IPS-18a (cell line): ENCODE measurements around the gene GIPC2.

ENCODE experiments used
- H3K27ac ChIP-seq: one replicate; pipeline ENCODE4 v1.5.1; 2013; ENCODE audit warnings: low read length
- H3K27me3 ChIP-seq: one replicate; pipeline ENCODE4 v1.6.1; 2013; ENCODE audit warnings: mild to moderate bottlenecking, low read length; ENCODE audit not compliant: control insufficient read depth, insufficient read depth
- H3K36me3 ChIP-seq: one replicate; pipeline ENCODE4 v1.6.1; 2013; ENCODE audit warnings: low read depth, low read length; ENCODE audit not compliant: control insufficient read depth
- H3K4me1 ChIP-seq: one replicate; pipeline ENCODE4 v1.6.1; 2013; ENCODE audit warnings: low read depth, low read length; ENCODE audit not compliant: control insufficient read depth
- H3K4me3 ChIP-seq: one replicate; pipeline ENCODE4 v1.5.1; 2013; ENCODE audit warnings: low read length
- H3K9ac ChIP-seq: one replicate; pipeline ENCODE4 v1.6.1; 2013; ENCODE audit warnings: mild to moderate bottlenecking, low read length, moderate library complexity
- H3K9me3 ChIP-seq: one replicate; pipeline ENCODE4 v1.6.1; 2013; ENCODE audit warnings: low read depth, low read length; ENCODE audit not compliant: control insufficient read depth

GIPC2 gene

DNA sequence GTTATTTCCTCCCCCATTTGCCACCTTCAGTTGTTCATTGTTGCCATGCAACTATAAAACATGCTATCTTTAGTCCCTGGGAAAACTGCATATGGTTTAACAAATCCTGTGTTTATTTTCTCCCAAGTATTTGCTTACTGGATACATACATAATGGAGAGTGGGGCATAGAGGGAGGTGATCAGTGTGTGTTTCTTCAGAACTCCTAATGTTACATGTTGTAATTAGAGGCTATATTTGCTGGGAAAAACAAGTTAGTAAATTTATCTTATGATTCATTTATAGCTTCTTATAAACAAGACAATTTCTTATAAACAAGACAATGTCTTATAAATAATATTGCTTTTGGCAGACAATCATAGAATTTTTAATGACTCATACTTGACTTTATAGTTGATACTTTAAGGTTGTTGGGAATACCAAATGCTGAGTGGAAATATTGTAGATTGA lies 7.3 kb upstream of the GIPC2 start:
- Histone ChIP-seq H3K27ac (no peak overlapping the region), H3K36me3 (no peaks in the 10 kb centered on the region), H3K4me3 (no peak overlapping the region), H3K9ac (no peak overlapping the region), H3K9me3 (no peaks in the 10 kb centered on the region), H3K27me3 (peaks cover 6% of the 10 kb centered on the region), H3K4me1 (no peaks in the 10 kb centered on the region)

- Histone ChIP-seq H3K9ac (no peak overlapping the region), H3K27ac (no peak overlapping the region), H3K4me1 (peaks cover 5% of the 10 kb centered on the region), H3K36me3 (no peaks in the 10 kb centered on the region), H3K27me3 (peaks cover 26% of the 10 kb centered on the region), H3K9me3 (no peaks in the 10 kb centered on the region), H3K4me3 (no peak overlapping the region)
These were observed 5.2 kb upstream of the GIPC2 start for GRCh38 chr1:78040484-78041089.

- Histone ChIP-seq H3K4me3 (no peak overlapping the region), H3K36me3 (no peaks in the 10 kb centered on the region), H3K4me1 (peaks cover 13% of the 10 kb centered on the region), H3K9ac (no peak overlapping the region), H3K27ac (no peak overlapping the region), H3K9me3 (no peaks in the 10 kb centered on the region), H3K27me3 (peaks cover 53% of the 10 kb centered on the region)
These were observed 2.3 kb upstream of the GIPC2 start for GRCh38 chr1:78043436-78043835.

DNA sequence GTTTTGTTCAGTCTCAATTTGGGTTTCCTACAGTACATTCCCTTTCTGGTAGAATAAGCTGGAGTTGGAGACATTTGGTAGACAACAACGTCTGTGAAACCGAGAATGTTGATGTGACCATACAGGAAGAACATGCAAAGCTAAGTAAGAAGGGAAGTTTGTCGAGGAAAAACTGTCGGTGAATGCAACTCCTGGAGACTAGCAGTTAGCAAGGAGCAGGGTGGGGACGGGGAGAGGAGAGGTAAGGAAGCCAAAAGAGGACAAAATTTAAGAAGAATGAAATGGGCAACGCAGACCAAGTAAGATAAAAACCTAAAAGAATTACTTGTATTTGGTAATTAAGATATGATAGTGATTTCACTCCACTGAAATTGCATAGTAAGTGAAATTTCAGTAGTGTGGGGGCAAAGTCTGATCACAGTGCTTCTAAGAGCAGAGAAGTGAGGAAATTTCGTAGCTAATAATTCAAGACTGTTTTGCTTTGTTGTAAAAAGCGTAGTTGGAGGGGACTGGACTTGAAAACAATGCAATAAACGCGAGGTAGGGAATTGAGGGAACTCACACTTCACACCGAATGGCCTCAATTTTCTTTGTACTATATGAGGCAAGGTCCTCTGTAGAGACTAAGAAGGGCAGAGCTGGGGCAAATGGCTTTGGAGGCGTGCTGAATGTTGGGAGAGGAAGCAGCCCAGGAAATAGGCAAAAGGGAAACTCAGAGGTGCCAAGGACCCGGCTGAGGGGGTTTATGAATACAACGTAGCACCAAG lies 787 bp upstream of the GIPC2 start:
- H3K27ac ChIP-seq, result no peak overlapping the region
- peak overlapping the region; percentile 75 for H3K4me3 ChIP-seq
- peaks cover 53% of the 10 kb centered on the region for H3K27me3 ChIP-seq
- H3K36me3 ChIP-seq, result no peaks in the 10 kb centered on the region
- H3K9me3 ChIP-seq, result no peaks in the 10 kb centered on the region
- H3K4me1 ChIP-seq, result peaks cover 13% of the 10 kb centered on the region
- peak overlapping the region; percentile 70 for H3K9ac ChIP-seq

DNA sequence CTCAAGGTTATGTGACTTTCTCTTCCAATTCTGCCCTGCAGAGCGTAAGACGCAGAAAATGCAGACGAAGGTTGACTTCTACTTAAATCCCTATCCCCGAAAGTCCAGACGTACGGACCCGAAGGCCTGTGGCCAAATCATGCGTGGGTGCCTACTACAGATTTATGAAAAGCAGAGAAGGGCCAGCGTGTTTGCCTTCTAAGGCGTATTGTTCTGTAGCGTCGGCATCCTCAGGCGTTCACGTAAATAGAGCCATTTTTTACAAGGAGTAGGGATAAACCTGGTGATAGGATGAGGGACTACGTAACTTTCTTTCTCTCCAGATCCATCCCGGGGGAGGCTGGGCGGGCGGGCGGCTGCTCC lies 222 bp upstream of the GIPC2 start:
- H3K9ac ChIP-seq, result peak overlapping the region; percentile 70
- peak overlapping the region; percentile 75 for H3K4me3 ChIP-seq
- H3K4me1 ChIP-seq, result peaks cover 13% of the 10 kb centered on the region
- H3K27ac ChIP-seq, result no peak overlapping the region
- peaks cover 53% of the 10 kb centered on the region for H3K27me3 ChIP-seq
- no peaks in the 10 kb centered on the region for H3K36me3 ChIP-seq
- H3K9me3 ChIP-seq, result no peaks in the 10 kb centered on the region

GRCh38 chr1:78047106-78047505 lies 1.3 kb downstream of the GIPC2 start:
- peaks cover 13% of the 10 kb centered on the region for H3K4me1 ChIP-seq
- no peak overlapping the region for H3K27ac ChIP-seq
- H3K36me3 ChIP-seq, result no peaks in the 10 kb centered on the region
- peaks cover 53% of the 10 kb centered on the region for H3K27me3 ChIP-seq
- H3K4me3 ChIP-seq, result peak overlapping the region; percentile 75
- H3K9ac ChIP-seq, result no peak overlapping the region
- no peaks in the 10 kb centered on the region for H3K9me3 ChIP-seq

- no peak overlapping the region for H3K4me3 ChIP-seq
These were observed 1.9 kb downstream of the GIPC2 start for GRCh38 chr1:78047631-78048030.

GRCh38 chr1:78048446-78048845 lies 2.7 kb downstream of the GIPC2 start:
- Histone ChIP-seq H3K9ac (no peak overlapping the region), H3K9me3 (no peaks in the 10 kb centered on the region), H3K4me3 (no peak overlapping the region), H3K27me3 (peaks cover 48% of the 10 kb centered on the region), H3K4me1 (peaks cover 13% of the 10 kb centered on the region), H3K27ac (no peak overlapping the region), H3K36me3 (no peaks in the 10 kb centered on the region)

More at GRCh38 chr1:78047631-78048030, 1.9 kb downstream of the GIPC2 start:
- Histone ChIP-seq H3K9ac (no peak overlapping the region), H3K4me1 (peaks cover 13% of the 10 kb centered on the region), H3K27ac (no peak overlapping the region), H3K27me3 (peaks cover 53% of the 10 kb centered on the region), H3K36me3 (no peaks in the 10 kb centered on the region), H3K9me3 (no peaks in the 10 kb centered on the region)

DNA sequence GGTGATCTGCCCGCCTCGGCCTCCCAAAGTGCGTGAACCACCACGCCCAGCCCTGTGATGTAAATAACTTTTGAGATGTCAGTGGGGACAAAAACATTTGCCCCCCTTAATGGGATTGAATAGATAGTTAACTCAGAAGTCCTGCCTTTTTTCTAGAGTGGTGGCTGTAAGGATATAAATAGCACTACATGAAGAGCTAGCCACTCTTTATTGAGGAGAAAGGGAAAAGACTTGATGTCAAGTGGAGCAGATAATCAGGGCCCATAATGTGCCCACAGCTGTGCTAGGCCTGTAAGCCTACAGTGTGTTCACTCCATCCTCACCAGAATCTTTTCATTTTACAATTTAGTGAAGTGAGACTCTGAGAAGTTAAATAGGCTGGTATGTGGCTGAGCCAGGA lies 3.6 kb downstream of the GIPC2 start:
- H3K36me3 ChIP-seq, result no peaks in the 10 kb centered on the region
- peaks cover 13% of the 10 kb centered on the region for H3K4me1 ChIP-seq
- H3K9ac ChIP-seq, result no peak overlapping the region
- H3K27me3 ChIP-seq, result peaks cover 39% of the 10 kb centered on the region
- H3K27ac ChIP-seq, result no peak overlapping the region
- H3K4me3 ChIP-seq, result no peak overlapping the region
- H3K9me3 ChIP-seq, result no peaks in the 10 kb centered on the region

DNA sequence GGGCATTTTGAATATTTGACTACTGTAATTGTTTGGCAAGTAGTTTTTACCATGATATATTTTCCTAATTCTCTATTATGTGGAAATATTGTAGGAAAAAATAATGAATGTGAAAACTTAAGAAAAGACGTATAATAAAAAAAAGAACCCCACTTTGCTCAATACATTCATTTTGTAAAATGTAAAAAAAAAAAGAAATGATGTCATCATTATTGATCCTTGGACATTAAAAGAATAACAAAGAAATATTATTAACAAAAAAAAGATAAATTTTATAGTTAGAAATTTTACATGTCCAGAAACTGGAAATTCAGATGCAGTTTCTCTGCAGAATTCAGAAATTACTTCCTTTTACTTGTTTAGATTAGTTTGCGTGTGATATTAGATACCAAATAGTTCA lies 5.2 kb downstream of the GIPC2 start:
- Histone ChIP-seq H3K27ac (no peak overlapping the region), H3K9me3 (no peaks in the 10 kb centered on the region), H3K36me3 (no peaks in the 10 kb centered on the region), H3K9ac (no peak overlapping the region), H3K4me1 (peaks cover 9% of the 10 kb centered on the region), H3K4me3 (no peak overlapping the region), H3K27me3 (peaks cover 23% of the 10 kb centered on the region)

DNA sequence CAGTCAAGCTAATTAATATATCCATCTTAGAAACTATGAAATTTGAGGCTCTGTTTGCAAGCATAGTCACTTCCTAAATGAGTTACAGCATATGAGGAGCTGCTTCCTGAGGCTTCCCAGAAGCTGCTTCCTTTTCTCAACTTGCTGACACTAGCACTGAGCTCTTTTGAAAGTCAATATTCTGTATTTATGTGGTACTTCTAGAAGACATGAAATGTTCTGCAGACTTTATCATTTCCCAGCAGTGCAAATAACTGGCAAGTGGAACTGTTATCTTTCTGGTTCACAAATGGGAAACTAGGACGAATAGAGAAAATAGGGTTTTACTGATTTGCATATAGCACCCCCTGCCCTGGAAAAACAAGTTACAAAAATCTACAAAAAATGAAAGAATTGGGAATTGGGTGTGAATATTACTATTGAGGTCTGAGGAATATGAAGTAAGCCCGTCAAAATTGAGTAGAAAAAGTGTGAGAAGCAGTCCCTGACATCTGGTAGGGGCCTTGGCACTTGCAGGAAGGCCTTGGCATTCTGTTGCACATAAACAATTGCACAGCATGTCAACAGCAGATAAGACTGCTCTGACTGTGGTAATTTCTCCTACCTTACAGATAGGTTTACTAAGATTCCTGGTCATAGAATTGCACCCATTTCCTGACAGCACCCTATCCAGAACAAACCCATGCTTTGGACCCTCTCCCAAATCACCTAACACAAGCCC lies 7.1 kb downstream of the GIPC2 start:
- H3K4me3 ChIP-seq, result no peak overlapping the region

More for the DNA sequence above, 7.1 kb downstream of the GIPC2 start:
- Histone ChIP-seq H3K36me3 (no peaks in the 10 kb centered on the region), H3K27me3 (peaks cover 4% of the 10 kb centered on the region), H3K27ac (no peak overlapping the region), H3K4me1 (no peaks in the 10 kb centered on the region), H3K9ac (no peak overlapping the region), H3K9me3 (no peaks in the 10 kb centered on the region)
